Ishikawa (cell line): ENCODE measurements around the gene DAB2IP.

Source experiments
- EGR1 ChIP-seq: IDR thresholded peaks from 2 replicates; pipeline ENCODE4 v1.6.1; 2012
- EP300 ChIP-seq: IDR thresholded peaks from 2 replicates; pipeline ENCODE4 v1.6.1; 2012; ENCODE audit warnings: borderline replicate concordance
- RAD21 ChIP-seq: IDR thresholded peaks from 2 replicates; pipeline ENCODE4 v1.6.1; 2012; ENCODE audit warnings: low read depth
- USF1 ChIP-seq: IDR thresholded peaks from 2 replicates; pipeline ENCODE4 v1.6.1; 2012
- YY1 ChIP-seq: IDR thresholded peaks from 2 replicates; pipeline ENCODE4 v1.6.1; 2012; ENCODE audit warnings: low read depth

DNA sequence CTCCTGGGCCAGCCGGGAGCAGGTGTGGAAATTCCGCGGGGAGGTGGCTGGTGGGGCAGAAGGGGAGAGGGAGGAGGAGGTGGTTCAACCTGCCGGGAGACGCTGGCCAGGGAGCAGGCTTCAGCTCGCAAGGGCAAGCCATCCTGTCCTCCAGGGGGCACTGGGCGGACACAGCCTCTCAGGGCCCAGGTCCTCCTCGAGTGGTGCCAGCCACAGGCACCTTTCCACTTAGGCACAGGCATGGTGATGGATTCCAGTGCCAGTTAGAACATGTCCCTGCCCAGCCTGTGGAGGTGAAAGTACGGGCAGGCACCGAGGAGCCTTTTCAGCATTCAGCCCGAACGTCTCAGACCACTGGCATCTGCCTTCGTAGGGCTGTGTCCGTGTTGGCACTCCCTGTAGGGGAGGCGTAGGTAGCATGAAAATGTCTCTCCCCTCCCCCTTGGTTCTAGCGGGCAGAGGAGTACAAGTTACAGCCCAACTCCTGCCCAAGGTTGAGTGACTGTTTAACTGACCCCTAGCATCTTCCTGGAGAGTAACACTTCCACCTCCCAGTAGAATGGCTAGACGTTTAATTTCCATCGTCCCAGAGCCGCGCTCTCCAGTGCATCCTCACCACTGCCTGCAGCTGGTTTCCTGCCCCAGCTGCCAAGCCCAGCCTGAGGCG lies 48.9 kb downstream of the DAB2IP start:
- no peak for TF ChIP-seq EGR1
- no peak for TF ChIP-seq USF1
- no peak for TF ChIP-seq YY1
- no peak for TF ChIP-seq EP300
- peak; percentile 49; the same call in 1 of the 2 replicates for TF ChIP-seq RAD21
